Tibial nerve (tissue), 4 donors: ENCODE data around the gene S1PR1. TPM values are rescaled to one million over a fixed set of nuclear protein-coding genes. Genes with fewer than 3 reads are reported as not detected.
"Not testable (repeated sequence)": the region's sequence is repeated elsewhere in the genome, so short reads cannot be mapped to it uniquely, and the experiment has no call there.

Experiments
- DNase-seq, 2 donors: peaks; one replicate each; pipeline ENCODE4 v3.0.0-alpha.2; 2019; ENCODE audit warnings: low spot score in 2 of 2
- H3K27ac ChIP-seq, 4 donors: fragments of 200-600 bp; sonication (generic) in 3 of 4; one replicate each; pipeline ENCODE4 v1.5.1; 2017 to 2019; ENCODE audit warnings: mild to moderate bottlenecking in 1 of 4
- H3K27me3 ChIP-seq, 2 donors: fragments of 200-600 bp; sonication (generic) in 1 of 2; one replicate each; pipeline versions ENCODE4 v1.5.1 to v1.6.0; 2017 to 2019
- H3K36me3 ChIP-seq, 3 donors: fragments of 200-600 bp; sonication (generic); one replicate each; pipeline ENCODE4 v1.5.1; 2018 to 2019
- H3K4me1 ChIP-seq, 4 donors: fragments of 200-600 bp; sonication (generic) in 3 of 4; one replicate each; pipeline ENCODE4 v1.5.1; 2017 to 2019
- H3K4me3 ChIP-seq, 4 donors: fragments of 200-600 bp; sonication (generic) in 3 of 4; one replicate each; pipeline ENCODE4 v1.5.1; 2017 to 2019; ENCODE audit warnings: mild to moderate bottlenecking in 1 of 4, moderate library complexity in 1 of 4
- H3K9me3 ChIP-seq, 4 donors: fragments of 200-600 bp; sonication (generic) in 3 of 4; one replicate each; pipeline ENCODE4 v1.5.1; 2017 to 2019
- CTCF ChIP-seq, 5 experiments: fragments of 200-600 bp in 3 of 5; fragments of 450-650 bp in 2 of 5; sonication (generic) in 3 of 5; IDR thresholded peaks; one replicate each; pipeline ENCODE4 v1.5.1; 2016 to 2019; ENCODE audit warnings: antibody characterized with exemption in 5 of 5, mild to moderate bottlenecking in 3 of 5, moderate library complexity in 2 of 5
- EP300 ChIP-seq, 2 donors: sonication (generic); formaldehyde crosslinking; IDR thresholded peaks; one replicate each; pipeline ENCODE4 v1.6.1; 2017; ENCODE audit warnings: antibody characterized with exemption in 2 of 2, mild to moderate bottlenecking in 1 of 2
- POLR2A ChIP-seq, 2 donors: fragments of 450-650 bp; IDR thresholded peaks; one replicate each; pipeline ENCODE4 v1.6.1; 2017; ENCODE audit warnings: antibody characterized with exemption in 2 of 2, mild to moderate bottlenecking in 2 of 2, moderate library complexity in 2 of 2
- WGBS, 2 donors: methylation state at CpG; one replicate each; pipeline ENCODE4 v1.1.5; 2018; 5-methylcytosine and 5-hydroxymethylcytosine counted together
- total RNA-seq, 4 donors: library from RNA; depleted of rRNA; stranded (reverse); fragments of >200 nt; gene quantifications; one replicate each; pipeline ENCODE4 v1.1.0, GENCODE V29; 2016

Gene S1PR1
- total RNA-seq, 4 donors from 2014 or later = 22.2 to 101 (median 59.4) TPM

GRCh38 chr1:101220906-101221305, 15.9 kb upstream of the S1PR1 start:
- 86 to 88% methylated on average over 4 of the region's 4 CpGs for WGBS, 2 donors
- Histone ChIP-seq H3K4me3 (no peak overlapping the region), H3K27ac (no peak overlapping the region), H3K9me3 (no peaks in the 10 kb centered on the region), H3K27me3 (no peaks in the 10 kb centered on the region), H3K36me3 (no peaks in the 10 kb centered on the region), H3K4me1 (no peaks in the 10 kb centered on the region)
- TF ChIP-seq CTCF (IDR thresholded peaks at IDR 0.05) (no peak), EP300 (IDR thresholded peaks at IDR 0.05) (no peak), POLR2A (IDR thresholded peaks at IDR 0.05) (no peak)
- DNase-seq = no peak

- no peak for DNase-seq
- Histone ChIP-seq H3K4me3 (no peak overlapping the region), H3K4me1 (no peaks in the 10 kb centered on the region), H3K27me3 (no peaks in the 10 kb centered on the region), H3K27ac (no peak overlapping the region), H3K9me3 (no peaks in the 10 kb centered on the region), H3K36me3 (no peaks in the 10 kb centered on the region)
- TF ChIP-seq CTCF (IDR thresholded peaks at IDR 0.05) (no peak), EP300 (IDR thresholded peaks at IDR 0.05) (no peak), POLR2A (IDR thresholded peaks at IDR 0.05) (no peak)
- WGBS, 2 donors = 95 to 97% methylated on average over 1 of the region's 1 CpG
Measured at GRCh38 chr1:101221945-101222429, 14.8 kb upstream of the S1PR1 start.

- H3K27me3 ChIP-seq = no peaks in the 10 kb centered on the region
- TF ChIP-seq EP300 (IDR thresholded peaks at IDR 0.05) = no peak
- no peak for TF ChIP-seq CTCF (IDR thresholded peaks at IDR 0.05)
- TF ChIP-seq POLR2A (IDR thresholded peaks at IDR 0.05) = no peak
- no peaks in the 10 kb centered on the region for H3K36me3 ChIP-seq
- WGBS, 2 donors = 73 to 75% methylated on average over 2 of the region's 2 CpGs
- no peak overlapping the region for H3K27ac ChIP-seq
- no peaks in the 10 kb centered on the region for H3K4me1 ChIP-seq
- no peak overlapping the region for H3K4me3 ChIP-seq
- peaks cover 0 to 12% (median 0%) of the 10 kb centered on the region in 4 donors for H3K9me3 ChIP-seq
- no peak for DNase-seq
Measured at GRCh38 chr1:101227837-101228236, 9.0 kb upstream of the S1PR1 start.

GRCh38 chr1:101228424-101229134, 8.2 kb upstream of the S1PR1 start:
- Histone ChIP-seq H3K4me3 (no peak overlapping the region), H3K27me3 (no peaks in the 10 kb centered on the region), H3K9me3 (peaks cover 0 to 12% (median 0%) of the 10 kb centered on the region in 4 donors), H3K36me3 (no peaks in the 10 kb centered on the region), H3K4me1 (no peaks in the 10 kb centered on the region), H3K27ac (no peak overlapping the region)
- TF ChIP-seq CTCF (IDR thresholded peaks at IDR 0.05) (no peak), POLR2A (IDR thresholded peaks at IDR 0.05) (no peak), EP300 (IDR thresholded peaks at IDR 0.05) (no peak)
- WGBS, 2 donors = 86% methylated on average over 6 of the region's 6 CpGs
- no peak for DNase-seq

- H3K36me3 ChIP-seq = not testable (repeated sequence)
- Histone ChIP-seq H3K4me1 (peaks cover 0 to 11% (median 4%) of the 10 kb centered on the region in 4 donors), H3K9me3 (peaks cover 0 to 12% (median 0%) of the 10 kb centered on the region in 4 donors)
Measured at GRCh38 chr1:101232182-101232581, 4.6 kb upstream of the S1PR1 start.

More at GRCh38 chr1:101232182-101232581, 4.6 kb upstream of the S1PR1 start:
- not testable (repeated sequence) for H3K4me3 ChIP-seq, DNase-seq, H3K27me3 ChIP-seq, H3K27ac ChIP-seq
